Neutrophil (primary cell): ENCODE data around the gene OR5B12.
"Not testable (repeated sequence)": the region's sequence is repeated elsewhere in the genome, so short reads cannot be mapped to it uniquely, and the experiment has no call there.

Source experiments
- H3K27ac ChIP-seq: fragments of 200-600 bp; sonication (generic); 2 replicates; pipeline ENCODE4 v1.5.1; 2016; ENCODE audit warnings: mild to moderate bottlenecking, moderate library complexity
- H3K27me3 ChIP-seq: fragments of 200-600 bp; sonication (generic); 2 replicates; pipeline ENCODE4 v1.6.0; 2016; ENCODE audit warnings: mild to moderate bottlenecking
- H3K36me3 ChIP-seq: fragments of 200-600 bp; sonication (generic); 2 replicates; pipeline ENCODE4 v1.5.1; 2017
- H3K4me1 ChIP-seq, 2 experiments: fragments of 200-600 bp in 1 of 2; sonication (generic) in 1 of 2; 1 replicate in 1 of 2; 2 replicates in 1 of 2; pipeline versions ENCODE4 v1.5.1 to v1.6.1; 2013 to 2016; ENCODE audit warnings: low read depth in 1 of 2, low read length in 1 of 2, mild to moderate bottlenecking in 1 of 2, moderate library complexity in 1 of 2; ENCODE audit not compliant: control insufficient read depth in 1 of 2, insufficient read depth in 1 of 2
- H3K4me3 ChIP-seq, 2 experiments: fragments of 200-600 bp in 1 of 2; sonication (generic) in 1 of 2; 1 replicate in 1 of 2; 2 replicates in 1 of 2; pipeline ENCODE4 v1.5.1; 2013 to 2016; ENCODE audit warnings: low read depth in 1 of 2, low read length in 1 of 2, mild to moderate bottlenecking in 1 of 2, moderate library complexity in 1 of 2
- H3K9me3 ChIP-seq: fragments of 200-600 bp; sonication (generic); 2 replicates; pipeline ENCODE4 v1.5.1; 2016
- CTCF ChIP-seq: fragments of 200-600 bp; sonication (generic); IDR thresholded peaks from 2 replicates; pipeline ENCODE4 v1.5.1; 2016; ENCODE audit warnings: antibody characterized with exemption

Gene OR5B12

GRCh38 chr11:58433638-58434203 lies 8.3 kb downstream of the OR5B12 start:
- Histone ChIP-seq H3K27me3 (no peaks in the 10 kb centered on the region), H3K4me1 (no peaks in the 10 kb centered on the region), H3K36me3 (no peaks in the 10 kb centered on the region), H3K27ac (no peak overlapping the region), H3K4me3 (no peak overlapping the region), H3K9me3 (no peaks in the 10 kb centered on the region)
- TF ChIP-seq CTCF, result no peak

GRCh38 chr11:58429273-58429672 lies 12.8 kb downstream of the OR5B12 start:
- no peaks in the 10 kb centered on the region for H3K36me3 ChIP-seq
- H3K27me3 ChIP-seq, result no peaks in the 10 kb centered on the region
- H3K4me1 ChIP-seq, result no peaks in the 10 kb centered on the region
- H3K4me3 ChIP-seq, result no peak overlapping the region
- no peak overlapping the region for H3K27ac ChIP-seq
- no peaks in the 10 kb centered on the region for H3K9me3 ChIP-seq
- no peak for TF ChIP-seq CTCF

- no peak for TF ChIP-seq CTCF
- no peaks in the 10 kb centered on the region for H3K9me3 ChIP-seq
- no peaks in the 10 kb centered on the region for H3K27me3 ChIP-seq
- no peak within 1 kb of the TSS for H3K27ac ChIP-seq
- no peak within 1 kb of the TSS for H3K4me3 ChIP-seq
- H3K4me1 ChIP-seq, result no peaks in the 10 kb centered on the region
- no peaks in the 10 kb centered on the region for H3K36me3 ChIP-seq
Measured at GRCh38 chr11:58428021-58428420, 14.0 kb downstream of the OR5B12 start, which contains the start of gene OR5B2. Gene OR5B2 (minus strand): TSS chr11:58428121. CDS start chr11:58423261, 4,860 bp downstream.

- no peak for TF ChIP-seq CTCF
- no peaks in the 10 kb centered on the region for H3K9me3 ChIP-seq
- H3K4me3 ChIP-seq, result no peak within 1 kb of the TSS
- H3K36me3 ChIP-seq, result no peaks in the 10 kb centered on the region
- no peaks in the 10 kb centered on the region for H3K27me3 ChIP-seq
- H3K4me1 ChIP-seq, result no peaks in the 10 kb centered on the region
- no peak within 1 kb of the TSS for H3K27ac ChIP-seq
Measured at GRCh38 chr11:58406774-58407173, 35.3 kb downstream of the OR5B12 start, which contains the start of gene OR5B3. Gene OR5B3 (minus strand): TSS chr11:58406874. CDS start chr11:58403409, 3,465 bp downstream.

GRCh38 chr11:58399622-58400021 lies 42.4 kb downstream of the OR5B12 start:
- not testable (repeated sequence) for H3K4me3 ChIP-seq, H3K36me3 ChIP-seq

GRCh38 chr11:58395581-58395980 lies 46.5 kb downstream of the OR5B12 start:
- Histone ChIP-seq H3K4me1 (no peaks in the 10 kb centered on the region), H3K27me3 (no peaks in the 10 kb centered on the region), H3K36me3 (no peaks in the 10 kb centered on the region), H3K4me3 (no peak overlapping the region), H3K9me3 (no peaks in the 10 kb centered on the region), H3K27ac (no peak overlapping the region)
- TF ChIP-seq CTCF, result no peak

More at GRCh38 chr11:58399622-58400021, 42.4 kb downstream of the OR5B12 start:
- H3K27me3 ChIP-seq, H3K9me3 ChIP-seq, H3K4me1 ChIP-seq, H3K27ac ChIP-seq: not testable (repeated sequence)
